ENCODE results near the gene TTLL13. TPM values are rescaled to one million over a fixed set of nuclear protein-coding genes. Genes with fewer than 3 reads are reported as not detected.
"Not testable (repeated sequence)": the region's sequence is repeated elsewhere in the genome, so short reads cannot be mapped to it uniquely, and the experiment has no call there.

TTLL13 gene
- total and polyA plus RNA-seq, 2 experiments from 2014 or later, result 0.21 to 0.39 TPM

- no peak for DNase-seq (ENCODE audit: low read depth in 1 of 2, low spot score in 1 of 2)
- TF ChIP-seq CTCF (IDR thresholded peaks at IDR 0.05; ENCODE audit: low read depth, low read length), result no peak
- no peaks in the 10 kb centered on the region for H3K9me3 ChIP-seq (ENCODE audit: low read depth)
- H3K27me3 ChIP-seq, result no peaks in the 10 kb centered on the region
- H3K4me3 ChIP-seq, result no peak overlapping the region
- peaks cover 10% of the 10 kb centered on the region for H3K4me1 ChIP-seq (ENCODE audit: low read depth)
- no peak overlapping the region for H3K27ac ChIP-seq
- no peaks in the 10 kb centered on the region for H3K36me3 ChIP-seq
Observed at GRCh38 chr15:90287101-90287500, 37.7 kb downstream of the TTLL13 start.

- DNase-seq (ENCODE audit: low read depth in 1 of 2, low spot score in 1 of 2), result no peak
- H3K9me3 ChIP-seq (ENCODE audit: low read depth), result no peaks in the 10 kb centered on the region
- no peaks in the 10 kb centered on the region for H3K36me3 ChIP-seq
- no peak overlapping the region for H3K27ac ChIP-seq
- no peaks in the 10 kb centered on the region for H3K27me3 ChIP-seq
- no peak for TF ChIP-seq CTCF (IDR thresholded peaks at IDR 0.05; ENCODE audit: low read depth, low read length)
- no peak overlapping the region for H3K4me3 ChIP-seq
- peaks cover 2% of the 10 kb centered on the region for H3K4me1 ChIP-seq (ENCODE audit: low read depth)
Observed at GRCh38 chr15:90287946-90288345, 38.6 kb downstream of the TTLL13 start.

- DNase-seq (ENCODE audit: low read depth in 1 of 2, low spot score in 1 of 2), result peak in 1 of 2 donors; percentile 43
Observed at GRCh38 chr15:90291679-90292356, 42.5 kb downstream of the TTLL13 start.

GRCh38 chr15:90293040-90293810 lies 43.9 kb downstream of the TTLL13 start:
- not testable (repeated sequence) for H3K4me1 ChIP-seq (ENCODE audit: low read depth); H3K36me3 ChIP-seq; H3K27ac ChIP-seq; H3K4me3 ChIP-seq; H3K9me3 ChIP-seq (ENCODE audit: low read depth); H3K27me3 ChIP-seq
- TF ChIP-seq CTCF (IDR thresholded peaks at IDR 0.05; ENCODE audit: low read depth, low read length), result peak; percentile 79
- DNase-seq (ENCODE audit: low read depth in 1 of 2, low spot score in 1 of 2), result peak; percentile 49 to 74

More at GRCh38 chr15:90291679-90292356, 42.5 kb downstream of the TTLL13 start:
- no peaks in the 10 kb centered on the region for H3K9me3 ChIP-seq (ENCODE audit: low read depth)
- no peak overlapping the region for H3K27ac ChIP-seq
- no peaks in the 10 kb centered on the region for H3K36me3 ChIP-seq
- no peak for TF ChIP-seq CTCF (IDR thresholded peaks at IDR 0.05; ENCODE audit: low read depth, low read length)
- H3K4me1 ChIP-seq (ENCODE audit: low read depth), result no peaks in the 10 kb centered on the region
- H3K27me3 ChIP-seq, result no peaks in the 10 kb centered on the region
- no peak overlapping the region for H3K4me3 ChIP-seq

GRCh38 chr15:90294159-90294558 lies 44.8 kb downstream of the TTLL13 start:
- TF ChIP-seq CTCF (IDR thresholded peaks at IDR 0.05; ENCODE audit: low read depth, low read length), result no peak
- Histone ChIP-seq H3K4me1 (ENCODE audit: low read depth) (no peaks in the 10 kb centered on the region), H3K27me3 (no peaks in the 10 kb centered on the region), H3K36me3 (no peaks in the 10 kb centered on the region), H3K9me3 (ENCODE audit: low read depth) (no peaks in the 10 kb centered on the region), H3K27ac (no peak overlapping the region), H3K4me3 (no peak overlapping the region)
- no peak for DNase-seq (ENCODE audit: low read depth in 1 of 2, low spot score in 1 of 2)

Data from cardiac muscle cell (in vitro differentiated cells and primary cell).